ENCODE data around the gene SLC49A4. TPM values are rescaled to one million over a fixed set of nuclear protein-coding genes. Genes with fewer than 3 reads are reported as not detected.

The SLC49A4 gene
- total RNA-seq, 2 donors from 2014 or later: 13.7 to 21.3 TPM

DNA sequence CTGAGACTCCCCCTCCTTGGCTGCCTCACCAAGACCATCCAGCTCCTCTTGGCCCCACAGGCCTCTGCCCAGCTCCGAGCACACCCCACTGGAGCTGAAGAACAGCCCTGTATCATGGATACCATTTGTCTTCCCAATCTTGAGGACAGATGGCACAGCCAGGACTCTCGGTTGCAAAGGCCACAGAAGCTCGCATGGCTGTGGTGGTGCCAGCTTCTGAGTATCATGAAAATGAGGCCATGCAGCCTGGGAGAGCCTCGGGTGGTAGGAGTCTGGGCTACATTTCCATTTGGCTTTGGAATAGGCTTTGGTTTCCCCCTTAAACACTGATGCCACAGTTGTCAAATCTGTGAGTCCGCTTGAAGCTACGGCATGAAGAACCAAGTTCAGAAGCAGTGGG lies 126.1 kb downstream of the SLC49A4 start:
- Histone ChIP-seq H3K4me1 (no peaks in the 10 kb centered on the region), H3K36me3 (no peaks in the 10 kb centered on the region), H3K9me3 (no peaks in the 10 kb centered on the region), H3K27ac (no peak overlapping the region), H3K9ac (ENCODE audit: low read depth in 2 of 2, low read length in 2 of 2) (no peak overlapping the region), H3K4me3 (no peak overlapping the region), H3K27me3 (peaks cover 23% of the 10 kb centered on the region)
- no peak for DNase-seq
- intact Hi-C loops (cut with DNase I): no loop called here
- TF ChIP-seq, protein P1, sequence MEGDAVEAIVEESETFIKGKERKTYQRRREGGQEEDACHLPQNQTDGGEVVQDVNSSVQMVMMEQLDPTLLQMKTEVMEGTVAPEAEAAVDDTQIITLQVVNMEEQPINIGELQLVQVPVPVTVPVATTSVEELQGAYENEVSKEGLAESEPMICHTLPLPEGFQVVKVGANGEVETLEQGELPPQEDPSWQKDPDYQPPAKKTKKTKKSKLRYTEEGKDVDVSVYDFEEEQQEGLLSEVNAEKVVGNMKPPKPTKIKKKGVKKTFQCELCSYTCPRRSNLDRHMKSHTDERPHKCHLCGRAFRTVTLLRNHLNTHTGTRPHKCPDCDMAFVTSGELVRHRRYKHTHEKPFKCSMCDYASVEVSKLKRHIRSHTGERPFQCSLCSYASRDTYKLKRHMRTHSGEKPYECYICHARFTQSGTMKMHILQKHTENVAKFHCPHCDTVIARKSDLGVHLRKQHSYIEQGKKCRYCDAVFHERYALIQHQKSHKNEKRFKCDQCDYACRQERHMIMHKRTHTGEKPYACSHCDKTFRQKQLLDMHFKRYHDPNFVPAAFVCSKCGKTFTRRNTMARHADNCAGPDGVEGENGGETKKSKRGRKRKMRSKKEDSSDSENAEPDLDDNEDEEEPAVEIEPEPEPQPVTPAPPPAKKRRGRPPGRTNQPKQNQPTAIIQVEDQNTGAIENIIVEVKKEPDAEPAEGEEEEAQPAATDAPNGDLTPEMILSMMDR (IDR thresholded peaks at IDR 0.05): no peak

DNA sequence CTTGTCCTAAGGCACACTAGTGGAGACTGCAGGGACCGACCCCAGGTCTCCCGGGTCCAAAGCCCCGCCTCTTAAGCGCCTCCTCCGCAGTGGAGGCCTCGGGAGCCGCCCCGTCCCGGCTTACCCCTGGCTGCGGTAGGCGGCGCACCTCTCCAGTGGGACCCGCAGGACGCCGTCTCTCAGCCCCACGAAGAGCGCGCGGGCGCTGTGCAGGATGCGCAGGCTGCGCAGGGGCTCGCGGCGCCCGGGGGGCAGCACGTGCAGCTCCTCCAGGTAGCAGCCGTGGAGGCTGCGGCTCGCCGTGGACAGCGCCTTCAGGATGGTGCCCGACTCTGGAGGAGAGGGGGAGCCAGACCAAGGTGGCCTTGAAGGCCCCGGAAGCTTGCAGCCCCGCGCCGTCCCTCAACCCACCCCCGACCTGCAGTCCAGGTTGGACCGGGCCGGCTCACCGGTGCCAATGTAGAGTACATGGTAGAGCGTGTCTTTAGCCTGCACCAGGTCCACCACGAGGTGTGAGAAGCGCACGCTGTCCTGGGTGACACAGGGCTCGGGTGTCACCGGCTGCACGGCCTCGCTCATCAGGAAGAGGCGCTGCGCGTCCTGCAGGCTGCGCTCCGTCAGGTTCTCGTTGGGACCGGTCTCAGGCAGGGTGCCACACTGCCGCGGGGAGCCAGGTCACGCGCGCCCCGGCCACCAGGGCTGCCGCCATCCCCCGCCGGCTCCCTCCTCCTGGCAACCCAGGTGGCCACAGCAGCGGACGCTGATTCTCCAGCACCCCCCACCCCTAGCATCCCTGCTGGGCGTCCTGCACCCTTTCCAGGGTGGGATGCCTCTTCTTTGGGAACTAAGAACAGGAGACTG lies 127.2 kb downstream of the SLC49A4 start:
- Histone ChIP-seq H3K4me3 (no peak overlapping the region), H3K36me3 (no peaks in the 10 kb centered on the region), H3K9ac (ENCODE audit: low read depth in 2 of 2, low read length in 2 of 2) (no peak overlapping the region), H3K9me3 (no peaks in the 10 kb centered on the region), H3K27ac (no peak overlapping the region), H3K27me3 (peaks cover 23% of the 10 kb centered on the region), H3K4me1 (no peaks in the 10 kb centered on the region)
- intact Hi-C loops (cut with DNase I): no loop called here
- no peak for DNase-seq
- TF ChIP-seq, protein P1 (IDR thresholded peaks at IDR 0.05): no peak

DNA sequence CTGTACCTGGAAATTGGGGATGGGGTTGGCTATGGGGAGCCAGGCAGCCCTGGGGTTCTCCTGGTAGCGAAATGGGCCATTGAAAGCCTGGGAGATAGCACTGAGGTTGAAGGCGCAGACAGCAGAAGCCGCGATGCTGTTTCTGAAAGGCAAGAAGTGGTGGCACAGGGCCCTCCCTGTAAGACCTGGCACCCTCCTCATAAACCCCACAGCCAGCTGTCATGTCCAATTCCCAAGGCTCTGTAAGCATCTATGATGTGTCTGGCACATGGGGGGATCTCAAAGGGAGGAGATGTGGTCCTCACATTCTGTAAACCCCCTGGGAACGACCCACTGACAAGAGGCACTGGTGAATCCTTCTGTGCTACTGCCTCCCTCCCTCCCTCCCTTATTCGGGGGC lies 128.7 kb downstream of the SLC49A4 start:
- TF ChIP-seq, protein P1 (IDR thresholded peaks at IDR 0.05): no peak
- no peak for DNase-seq
- Histone ChIP-seq H3K4me1 (no peaks in the 10 kb centered on the region), H3K36me3 (no peaks in the 10 kb centered on the region), H3K27ac (no peak overlapping the region), H3K4me3 (no peak overlapping the region), H3K27me3 (peaks cover 23% of the 10 kb centered on the region), H3K9me3 (no peaks in the 10 kb centered on the region), H3K9ac (ENCODE audit: low read depth in 2 of 2, low read length in 2 of 2) (no peak overlapping the region)
- intact Hi-C loops (cut with DNase I): no loop called here

DNA sequence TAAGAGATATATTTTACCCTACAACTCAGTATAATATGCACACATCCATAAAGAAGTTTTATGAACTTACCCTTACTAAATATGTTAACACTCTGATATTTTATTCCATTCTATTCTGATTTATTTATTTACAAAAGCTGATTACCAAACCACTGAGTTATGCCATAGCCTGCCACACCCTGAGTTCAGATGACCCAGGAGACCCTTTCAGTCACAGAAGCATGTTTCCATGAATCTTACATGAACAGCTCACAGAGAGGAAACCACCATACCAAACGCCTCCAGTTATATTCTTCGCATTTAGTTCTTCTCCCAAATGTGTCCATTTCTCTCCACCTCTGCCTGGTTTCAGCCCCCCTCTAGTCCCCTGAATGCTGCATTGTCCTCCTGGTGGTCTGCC lies 129.2 kb downstream of the SLC49A4 start:
- no peaks in the 10 kb centered on the region for H3K36me3 ChIP-seq
- no peaks in the 10 kb centered on the region for H3K4me1 ChIP-seq
- no peak overlapping the region for H3K9ac ChIP-seq (ENCODE audit: low read depth in 2 of 2, low read length in 2 of 2)
- TF ChIP-seq, protein P1 (IDR thresholded peaks at IDR 0.05): no peak
- DNase-seq: no peak
- H3K4me3 ChIP-seq: no peak overlapping the region
- H3K27ac ChIP-seq: no peak overlapping the region
- intact Hi-C loops (cut with DNase I): no loop called here
- peaks cover 23% of the 10 kb centered on the region for H3K27me3 ChIP-seq
- H3K9me3 ChIP-seq: no peaks in the 10 kb centered on the region

DNA sequence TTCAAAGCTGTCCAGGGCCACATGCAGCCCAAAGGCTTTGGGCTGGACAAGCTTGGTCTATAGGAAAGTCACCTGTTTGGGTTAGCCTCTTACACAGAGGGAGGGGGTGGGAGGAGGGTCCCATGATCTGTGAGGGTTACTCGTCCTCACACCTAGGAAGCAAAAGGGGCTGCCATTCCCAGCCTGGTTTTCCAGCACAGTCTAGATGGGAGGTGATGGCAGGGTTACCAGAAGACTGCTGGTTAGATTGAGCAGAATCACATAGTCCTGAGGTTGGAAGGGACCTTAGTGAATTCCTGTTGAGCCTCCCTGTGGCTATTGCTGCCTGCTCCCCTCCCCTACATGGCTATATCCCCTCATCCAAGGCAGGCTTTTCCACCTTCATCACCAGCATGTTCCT lies 130.9 kb downstream of the SLC49A4 start:
- Histone ChIP-seq H3K9ac (ENCODE audit: low read depth in 2 of 2, low read length in 2 of 2) (no peak overlapping the region), H3K27me3 (peaks cover 23% of the 10 kb centered on the region), H3K27ac (no peak overlapping the region), H3K4me3 (no peak overlapping the region), H3K9me3 (no peaks in the 10 kb centered on the region), H3K4me1 (no peaks in the 10 kb centered on the region), H3K36me3 (no peaks in the 10 kb centered on the region)
- no peak for DNase-seq
- TF ChIP-seq, protein P1 (IDR thresholded peaks at IDR 0.05): no peak
- intact Hi-C loops (cut with DNase I): no loop called here
